Activated CD4-positive, alpha-beta T cell treated with anti-CD3 and anti-CD28 coated beads, Interleukin-2, amount 50 U/mL, for 1 hour (primary cell): Measurements from ENCODE around the gene RNU5B-1.

Experiments
- DNase-seq: peaks from one replicate; pipeline ENCODE4 v3.0.0-alpha.2; 2020

Gene RNU5B-1

DNA sequence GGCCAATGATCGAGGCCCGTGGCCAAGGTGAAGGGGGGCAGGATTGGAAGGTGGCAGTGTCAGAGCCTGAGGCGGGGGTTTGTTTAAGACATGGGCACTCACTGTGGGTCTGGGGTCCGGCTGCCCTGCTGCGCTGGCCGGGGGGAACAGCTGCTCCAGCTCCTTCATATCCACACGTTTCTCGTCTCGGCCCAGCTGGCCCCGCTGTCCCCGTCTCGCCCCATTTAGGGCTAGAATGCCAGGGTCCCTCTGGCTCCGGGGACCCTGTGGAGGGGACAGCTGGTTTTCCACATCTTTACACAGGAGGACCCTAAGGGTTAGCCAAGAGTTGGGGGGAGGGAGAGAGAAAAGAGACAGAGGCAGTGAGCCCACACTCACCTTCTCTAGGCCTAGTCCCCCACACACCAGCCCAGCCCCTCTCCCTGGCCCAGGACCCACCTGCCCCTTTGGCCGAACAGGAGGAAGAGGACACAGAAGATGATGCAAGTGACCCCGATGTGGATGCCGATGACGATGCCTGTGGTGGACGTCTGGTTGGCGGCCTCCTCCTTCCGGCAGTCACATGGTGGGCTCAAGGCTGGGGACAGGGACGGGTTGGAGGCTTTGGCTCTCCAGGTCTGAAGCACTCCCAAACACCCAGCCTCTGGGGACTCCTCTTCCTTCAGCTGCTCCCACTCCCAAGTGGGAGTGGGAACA, 25.0 kb downstream of the RNU5B-1 start:
- no peak for DNase-seq

DNA sequence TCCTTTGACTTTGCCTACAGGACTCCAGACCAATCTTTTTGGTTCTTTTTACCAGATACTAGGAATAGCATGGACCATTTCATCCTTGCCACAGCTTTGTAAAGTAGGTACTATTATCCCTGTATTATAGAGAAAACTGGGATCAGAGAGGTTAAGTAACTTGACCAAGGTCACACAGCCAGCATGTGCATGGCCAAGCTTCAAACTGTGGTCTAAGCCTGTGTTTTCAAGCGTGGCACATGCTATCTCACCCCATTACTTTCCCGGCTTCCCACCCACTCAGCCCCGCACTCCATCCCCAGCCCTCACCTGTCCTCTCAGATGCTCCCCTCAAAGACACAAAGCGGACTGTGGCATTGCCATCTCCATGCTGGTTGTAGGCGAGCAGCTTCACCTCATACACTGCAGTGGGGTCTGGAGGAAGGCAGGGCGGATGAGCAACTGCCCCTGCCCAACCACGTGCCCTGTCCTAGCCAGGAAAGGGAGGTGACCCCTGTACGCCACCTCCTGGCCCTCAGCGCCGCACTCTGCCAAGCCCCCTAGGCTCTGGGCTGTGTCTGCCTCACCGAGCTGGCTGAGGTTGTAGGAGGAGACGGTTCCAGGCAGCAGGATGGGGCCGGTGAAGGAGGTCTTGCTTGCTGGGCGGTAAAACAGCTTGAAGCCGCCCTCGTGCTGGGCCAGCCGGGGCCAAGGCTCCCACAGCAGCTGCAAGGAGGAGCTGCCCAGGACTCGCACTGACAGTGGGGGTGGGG, 25.7 kb downstream of the RNU5B-1 start:
- DNase-seq, result no peak

DNA sequence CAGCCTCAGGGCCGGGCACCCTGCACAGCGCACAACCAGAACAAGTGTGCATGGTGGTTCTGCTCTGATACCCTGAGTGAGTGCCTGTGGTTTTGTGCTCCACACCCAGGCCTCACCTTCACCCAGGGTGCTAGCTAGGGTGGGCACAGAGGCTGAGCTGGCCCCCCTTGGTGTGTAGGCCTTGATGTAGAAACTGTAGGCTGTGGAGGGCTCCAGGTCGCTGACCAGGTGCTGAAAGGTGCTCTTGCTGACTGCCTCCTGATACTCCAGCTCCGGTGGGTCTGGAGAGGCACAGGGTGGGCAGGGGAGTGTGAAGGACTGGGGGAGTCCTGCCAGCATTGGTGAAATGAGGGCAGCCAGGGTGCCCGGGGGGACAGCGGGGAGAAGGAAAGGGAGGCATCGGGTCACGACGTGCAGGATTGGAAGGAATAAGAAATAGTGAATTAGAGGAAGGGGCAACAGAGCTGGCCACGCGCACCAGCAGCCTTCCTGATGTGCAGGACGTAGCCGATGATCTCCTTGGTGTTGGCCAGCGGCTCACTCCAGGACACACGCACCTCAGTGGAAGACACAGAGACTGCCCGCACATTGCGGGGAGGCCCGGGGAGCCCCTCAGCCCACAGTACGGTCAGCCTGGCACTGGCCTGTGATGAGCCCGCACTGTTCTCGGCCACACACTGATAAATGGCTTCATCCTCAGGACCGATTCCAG, 26.6 kb downstream of the RNU5B-1 start:
- no peak for DNase-seq

DNA sequence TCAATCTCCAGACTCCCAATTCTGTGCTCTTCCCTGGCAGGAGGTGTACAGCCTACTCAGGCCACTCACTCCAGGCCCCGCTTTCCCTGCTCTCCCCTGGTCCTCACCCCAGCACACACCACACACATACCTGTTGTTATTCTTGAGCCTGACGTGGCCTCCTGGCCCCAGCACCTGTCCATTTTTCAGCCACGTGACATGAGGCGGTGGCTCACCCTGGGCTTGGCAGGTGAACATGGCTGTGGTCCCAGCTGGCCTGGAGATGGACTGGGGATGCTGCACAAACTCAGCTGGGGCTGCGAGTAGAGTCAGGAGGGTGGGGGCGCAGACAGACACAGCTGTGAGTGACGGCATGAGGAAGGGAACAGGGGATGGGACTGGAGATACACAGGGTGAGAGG, 27.3 kb downstream of the RNU5B-1 start:
- no peak for DNase-seq

DNA sequence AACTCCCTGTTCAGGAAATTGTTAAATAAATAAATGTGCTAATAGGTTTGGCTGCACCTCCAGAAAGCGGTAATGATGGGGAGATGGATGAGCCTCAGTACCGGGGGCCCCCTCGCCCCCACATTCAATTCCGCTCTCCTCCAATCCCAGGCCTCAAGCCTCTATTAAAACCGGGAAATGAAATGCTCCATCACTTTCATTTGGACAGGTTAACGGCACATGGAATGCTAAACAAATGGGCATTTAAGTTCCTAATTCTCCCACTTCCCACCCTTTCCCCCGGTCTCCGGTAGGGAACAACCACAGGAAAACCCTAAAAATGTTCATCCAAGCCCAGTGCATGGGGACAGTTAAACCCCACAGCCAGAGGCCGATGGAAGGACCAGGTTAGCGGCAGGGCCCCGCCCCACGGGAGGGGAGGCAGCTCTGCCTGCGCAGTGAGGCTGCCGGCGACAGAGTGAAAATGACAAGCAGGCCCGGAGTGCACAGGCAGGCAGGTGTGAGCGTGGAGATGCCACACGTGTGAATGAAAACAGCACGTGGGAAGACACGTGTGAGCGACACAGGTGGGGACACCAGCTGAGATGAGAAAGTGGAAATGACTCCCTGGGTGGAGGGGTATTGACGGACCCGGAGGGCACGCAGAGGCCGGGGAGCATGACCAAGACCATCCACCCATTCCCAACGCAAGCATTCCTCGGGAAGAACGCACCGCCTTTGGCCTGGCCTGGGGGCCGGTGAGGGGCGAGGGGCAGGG, 28.1 kb downstream of the RNU5B-1 start:
- DNase-seq, result no peak

DNA sequence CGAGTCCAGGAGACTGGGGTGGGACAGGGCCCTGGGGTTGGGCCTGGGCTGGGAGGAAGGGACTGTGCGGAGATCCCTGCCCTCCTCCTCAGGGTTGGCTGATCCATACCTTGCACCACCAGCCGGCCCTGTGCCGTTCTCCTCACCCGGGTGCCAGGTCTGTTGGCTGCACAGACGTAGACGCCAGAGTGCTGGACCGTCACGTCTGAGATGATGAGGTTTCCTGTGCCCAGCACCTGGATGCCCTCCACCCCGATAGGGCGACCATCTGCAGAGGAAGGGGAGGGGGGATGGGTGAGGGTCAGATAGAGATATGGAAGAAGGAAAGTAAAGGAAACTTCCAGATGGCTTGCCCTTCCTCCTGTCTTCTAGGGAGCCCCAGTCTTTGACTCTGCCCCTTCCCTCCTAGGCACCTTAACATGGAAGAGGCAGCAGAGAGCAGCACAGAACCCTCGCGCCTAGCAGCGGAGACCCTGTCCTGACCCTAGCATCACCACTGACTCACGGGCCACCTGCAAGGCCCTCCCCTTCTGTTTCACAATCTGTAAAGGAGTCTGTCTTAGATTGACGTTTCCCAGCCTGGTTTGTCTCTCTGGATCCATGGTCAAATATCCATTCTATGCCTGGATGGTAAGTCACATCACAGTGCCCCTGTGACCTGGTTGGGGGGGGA, 28.8 kb downstream of the RNU5B-1 start:
- DNase-seq, result no peak

DNA sequence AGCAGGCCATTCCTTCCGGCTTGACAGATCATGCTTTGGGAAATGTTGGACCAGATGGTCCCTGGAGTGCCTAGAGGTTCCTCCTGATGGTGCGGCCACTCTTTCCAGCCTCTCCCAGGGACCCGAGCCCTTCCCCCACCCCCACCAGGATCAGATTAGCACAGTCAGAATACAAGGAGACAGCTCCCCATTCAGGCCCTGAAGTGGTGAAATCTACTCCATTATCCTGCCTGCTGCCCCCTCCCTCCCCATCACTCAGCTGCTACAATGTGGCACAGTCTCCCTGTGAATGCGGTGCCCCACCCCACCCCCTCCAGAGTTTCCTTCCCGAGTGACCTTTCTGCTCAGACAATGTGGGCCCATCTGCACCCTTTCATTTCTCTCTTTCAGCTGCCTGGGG, 29.4 kb downstream of the RNU5B-1 start:
- DNase-seq, result no peak

DNA sequence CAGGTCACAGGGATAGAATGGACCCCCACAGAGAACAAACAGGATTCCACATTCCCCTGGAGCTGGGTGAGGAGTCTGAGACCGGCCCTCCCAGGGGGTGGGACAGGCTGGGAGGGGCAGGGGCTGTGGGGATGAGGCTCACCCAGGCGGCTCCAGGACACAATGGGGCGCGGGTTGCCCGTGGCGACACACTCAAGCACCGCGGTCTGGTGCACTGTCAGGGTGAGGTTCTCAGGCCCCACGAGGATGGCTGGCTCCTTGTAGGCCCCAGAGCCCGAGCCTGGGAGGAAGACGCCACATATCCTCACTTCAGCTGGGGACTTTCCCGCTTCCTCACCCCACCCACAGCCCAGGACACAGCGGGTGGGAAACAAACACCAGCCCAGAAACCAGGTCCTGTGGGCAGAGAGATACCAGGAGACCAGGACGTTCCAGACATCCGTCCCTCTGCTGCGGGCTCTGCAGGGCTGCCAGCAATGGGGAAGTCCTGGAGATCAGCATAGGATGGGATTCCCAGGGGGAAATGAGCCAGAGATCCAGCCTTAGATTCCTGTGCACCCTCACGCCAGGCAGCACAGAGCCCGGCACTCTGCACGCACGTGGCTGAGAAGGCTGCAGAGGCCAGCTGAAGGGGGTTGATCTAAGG, 30.2 kb downstream of the RNU5B-1 start:
- no peak for DNase-seq

DNA sequence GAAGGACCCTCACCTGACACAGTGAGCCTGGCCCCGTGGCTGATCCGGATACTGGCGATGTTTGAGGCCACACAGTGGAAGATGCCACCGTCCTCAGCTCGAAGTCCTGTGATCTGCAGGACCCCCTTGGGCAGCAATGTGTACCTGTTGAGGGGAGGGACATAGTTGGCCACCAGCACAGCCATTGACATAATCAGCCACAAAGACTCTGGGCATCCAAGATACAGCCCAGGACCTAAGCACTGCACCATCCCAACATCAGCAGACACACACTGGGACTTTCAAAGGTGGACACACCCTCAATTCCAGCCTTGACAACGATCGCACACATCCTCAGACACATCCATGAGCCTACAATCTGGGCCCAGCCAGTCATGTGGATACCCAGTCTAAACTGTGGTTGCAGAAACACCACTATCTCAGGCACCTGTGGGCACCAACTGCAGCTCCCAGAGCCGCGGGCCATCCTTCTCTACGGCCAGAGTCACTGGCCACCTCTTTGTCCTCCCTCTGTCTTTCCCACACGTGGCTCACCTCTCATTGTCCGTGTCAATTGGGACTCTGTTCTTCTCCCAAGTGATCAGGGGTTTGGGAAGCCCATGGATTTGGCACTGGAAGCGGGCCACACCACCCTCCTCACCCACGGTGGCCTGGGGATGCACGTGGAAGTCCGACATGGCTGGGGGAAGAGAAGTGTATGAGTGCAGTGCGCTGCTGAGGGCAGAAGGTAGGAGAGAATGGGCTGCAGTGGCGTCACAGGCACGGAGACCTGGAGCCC, 31.0 kb downstream of the RNU5B-1 start:
- no peak for DNase-seq

DNA sequence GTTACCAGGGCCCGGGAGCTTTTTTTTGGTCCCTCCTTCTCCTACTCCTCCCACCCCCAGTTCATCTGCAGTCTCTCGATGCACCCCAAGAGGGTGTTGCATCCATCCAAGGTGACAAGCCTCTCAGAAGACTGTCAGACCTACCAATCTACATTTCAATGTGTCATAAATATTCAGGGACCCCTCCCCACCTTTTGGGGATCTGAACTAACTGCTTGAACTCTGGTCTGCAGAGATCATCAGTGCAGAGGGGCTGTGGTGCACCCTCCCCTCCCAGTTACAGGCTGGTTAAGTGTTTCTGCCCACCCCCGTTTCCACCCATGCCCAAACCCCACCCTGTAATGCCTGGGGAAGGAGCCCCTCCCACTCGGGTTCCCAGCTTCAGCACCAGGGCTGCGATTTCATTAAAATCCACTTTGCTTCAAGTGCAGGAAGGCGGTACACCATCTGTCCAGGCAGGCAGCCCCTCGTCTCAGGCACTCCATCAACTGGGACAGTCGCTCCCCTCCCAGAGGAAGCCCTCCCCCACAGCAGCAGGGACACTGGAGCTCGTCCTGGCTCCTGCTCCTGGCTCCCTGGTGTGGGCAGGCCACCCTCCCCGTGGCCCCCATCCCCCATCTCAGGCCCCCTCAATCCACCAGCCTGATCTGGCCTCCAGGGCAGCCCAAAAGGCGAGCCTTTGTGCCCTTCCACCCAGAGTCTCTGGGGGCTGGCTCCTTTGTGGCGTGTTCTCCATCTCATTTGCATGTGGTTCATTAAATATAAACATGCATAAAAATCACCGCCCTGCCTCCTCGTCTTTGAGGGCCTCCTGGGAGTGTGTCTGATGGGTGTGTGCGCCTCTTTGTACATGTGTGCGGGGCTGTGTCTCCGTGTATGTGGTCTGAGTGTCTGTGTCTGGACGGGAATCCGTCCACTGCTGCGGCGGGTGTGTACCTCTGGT, 32.3 kb downstream of the RNU5B-1 start:
- DNase-seq, result no peak

DNA sequence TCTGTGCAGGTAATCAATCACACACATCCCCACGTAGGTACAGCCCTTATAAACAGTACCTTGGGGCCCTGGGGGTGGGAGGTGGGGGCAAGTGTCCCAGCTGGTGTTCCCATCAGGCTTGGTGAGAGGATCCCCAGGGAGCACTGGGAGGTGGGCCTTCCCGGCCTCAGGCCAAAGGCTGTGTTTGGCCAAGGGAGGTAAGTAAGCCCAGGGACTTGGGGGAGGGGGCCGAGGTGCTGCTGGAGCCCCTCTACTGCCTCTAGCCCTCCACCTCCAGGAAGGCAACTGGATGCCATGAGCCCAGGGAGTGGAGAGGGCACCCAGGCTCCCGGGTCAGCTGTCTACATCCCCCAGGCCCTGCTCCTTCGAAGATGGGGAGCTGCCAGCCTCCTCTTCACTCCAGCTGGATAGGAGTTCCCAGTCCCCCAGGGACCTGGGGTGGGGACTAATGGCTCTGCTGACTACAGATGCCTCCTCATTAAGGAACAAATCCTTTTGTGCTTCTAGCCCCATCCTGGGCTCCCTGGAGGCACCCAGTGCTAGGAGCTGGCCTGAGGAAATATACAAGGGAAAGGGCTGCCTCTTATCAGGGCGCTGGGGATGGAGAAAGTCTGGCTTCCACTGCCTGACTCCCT, 33.1 kb downstream of the RNU5B-1 start:
- DNase-seq, result no peak

DNA sequence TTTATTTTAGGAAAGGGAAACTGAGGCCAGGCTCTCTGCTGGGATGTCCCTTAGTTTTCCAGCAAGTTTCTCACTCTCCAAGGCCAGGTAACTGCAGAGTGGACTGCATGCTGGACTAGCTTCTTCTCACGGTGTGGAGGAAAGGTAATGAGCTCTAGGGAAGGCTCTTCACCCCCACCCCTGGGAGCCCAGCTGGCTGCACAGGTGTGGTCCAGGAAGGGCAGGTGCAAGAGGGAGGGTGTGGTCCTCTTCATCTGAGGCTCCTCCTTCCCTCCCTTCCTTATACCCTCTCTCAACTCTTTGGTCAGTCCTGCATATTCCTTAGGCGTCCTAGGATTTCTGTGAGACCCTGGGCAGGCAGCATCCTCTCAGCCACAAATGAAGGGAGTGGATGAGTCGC, 33.9 kb downstream of the RNU5B-1 start:
- no peak for DNase-seq

DNA sequence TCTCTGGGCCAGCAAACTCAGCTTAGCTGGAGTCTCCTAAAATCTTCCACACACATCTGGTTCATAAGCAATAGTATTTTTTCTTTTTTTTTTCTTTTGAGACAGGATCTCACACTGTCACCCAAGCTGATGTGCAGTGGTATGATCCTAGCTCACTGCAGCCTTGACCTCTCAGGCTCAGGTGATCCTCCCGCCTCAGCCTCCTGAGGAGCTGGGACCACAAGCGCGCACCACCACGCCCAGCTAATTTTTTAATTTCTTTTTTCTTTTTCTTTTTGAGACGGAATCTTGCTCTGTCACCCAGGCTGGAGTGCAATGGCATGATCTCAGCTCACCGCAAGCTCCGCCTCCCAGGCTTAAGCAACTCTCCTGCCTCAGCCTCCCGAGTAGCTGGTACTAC, 34.3 kb downstream of the RNU5B-1 start:
- no peak for DNase-seq

DNA sequence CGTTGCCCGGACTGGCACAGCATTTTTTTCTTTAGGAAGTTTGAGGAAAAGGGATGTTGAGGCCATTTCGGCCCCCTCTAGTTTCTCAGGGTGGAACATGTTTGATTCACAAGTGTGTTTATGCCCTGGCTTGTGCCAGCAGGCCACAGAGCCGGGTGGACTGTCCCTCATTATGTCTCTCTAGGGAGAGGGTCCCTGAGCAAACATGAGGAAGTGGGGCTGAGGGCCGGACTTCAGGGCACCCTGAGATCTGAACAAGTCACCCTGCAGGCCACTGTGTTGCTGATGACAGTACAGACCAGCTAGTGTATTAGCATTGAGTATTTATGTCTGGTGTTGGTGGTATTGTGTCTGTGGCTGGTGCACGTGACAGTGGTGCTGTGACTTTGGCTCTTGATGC, 34.9 kb downstream of the RNU5B-1 start:
- DNase-seq, result no peak

DNA sequence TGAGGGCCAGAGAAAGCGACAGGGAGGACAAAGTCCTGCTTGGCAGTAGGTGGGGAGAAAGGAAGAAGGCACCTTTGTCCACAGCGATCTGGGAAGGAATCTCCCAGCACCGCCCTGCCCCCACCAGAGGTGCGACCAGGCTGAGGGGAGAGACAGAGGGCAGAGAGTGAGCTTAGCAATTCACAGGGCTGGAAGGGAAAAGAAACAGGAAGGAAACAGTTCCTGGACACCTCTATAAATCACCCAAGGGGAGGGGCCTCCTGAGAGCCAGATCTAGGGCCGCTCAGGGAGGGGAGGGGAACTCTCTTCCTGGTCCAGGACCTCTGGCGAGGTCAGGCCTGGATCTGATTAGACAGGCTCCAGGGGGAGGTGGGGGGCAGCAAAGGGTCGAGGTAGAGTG, 35.4 kb downstream of the RNU5B-1 start:
- DNase-seq, result no peak

DNA sequence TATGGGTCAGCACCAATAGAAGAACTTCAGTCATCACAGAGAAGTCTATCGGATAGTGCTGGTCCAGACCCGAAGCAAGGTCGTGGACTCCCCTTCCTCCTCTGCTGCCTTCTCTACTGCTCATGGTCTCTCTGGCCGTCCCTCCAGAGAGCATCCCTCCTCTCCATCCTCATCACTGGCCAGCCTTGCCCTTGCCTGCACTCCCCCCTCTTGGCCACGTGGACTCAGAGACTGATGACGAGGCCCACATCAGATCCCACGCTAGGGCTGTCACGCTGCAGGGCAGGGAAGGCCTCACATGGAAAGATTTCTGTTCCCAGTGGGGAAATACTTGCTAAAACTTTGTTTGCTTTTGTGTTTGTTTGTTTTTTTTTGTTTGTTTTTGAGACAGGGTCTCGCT, 38.0 kb downstream of the RNU5B-1 start:
- no peak for DNase-seq

DNA sequence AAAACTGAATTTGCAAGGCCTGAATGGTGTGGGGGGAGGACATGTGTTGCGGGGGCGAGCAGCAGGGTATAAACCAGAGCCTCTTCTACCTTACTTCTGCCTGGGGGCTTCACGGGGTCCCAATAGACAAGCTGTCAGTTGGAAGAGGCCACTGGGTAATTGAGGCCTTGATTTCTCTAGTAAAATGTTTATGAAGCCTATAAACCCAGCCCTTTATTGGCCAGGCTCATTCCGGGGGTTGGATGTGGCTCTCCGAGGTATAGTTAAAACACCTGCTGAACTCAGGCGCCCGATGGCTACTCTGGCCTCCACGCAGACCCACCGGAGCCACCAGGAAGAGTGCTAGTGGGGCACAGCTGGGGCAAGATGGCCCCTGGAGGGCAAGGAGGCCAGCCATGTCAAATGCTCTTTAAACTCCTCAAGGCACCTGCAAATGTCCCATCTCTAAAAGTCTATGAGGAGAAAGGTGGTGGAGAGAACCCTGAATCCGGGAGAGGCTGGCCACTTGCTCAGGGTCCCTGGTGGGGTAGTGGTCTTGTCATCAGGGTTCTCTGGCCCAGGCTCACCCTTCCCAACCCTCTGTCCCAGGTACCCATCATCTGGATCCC, 39.0 kb downstream of the RNU5B-1 start:
- DNase-seq, result no peak

DNA sequence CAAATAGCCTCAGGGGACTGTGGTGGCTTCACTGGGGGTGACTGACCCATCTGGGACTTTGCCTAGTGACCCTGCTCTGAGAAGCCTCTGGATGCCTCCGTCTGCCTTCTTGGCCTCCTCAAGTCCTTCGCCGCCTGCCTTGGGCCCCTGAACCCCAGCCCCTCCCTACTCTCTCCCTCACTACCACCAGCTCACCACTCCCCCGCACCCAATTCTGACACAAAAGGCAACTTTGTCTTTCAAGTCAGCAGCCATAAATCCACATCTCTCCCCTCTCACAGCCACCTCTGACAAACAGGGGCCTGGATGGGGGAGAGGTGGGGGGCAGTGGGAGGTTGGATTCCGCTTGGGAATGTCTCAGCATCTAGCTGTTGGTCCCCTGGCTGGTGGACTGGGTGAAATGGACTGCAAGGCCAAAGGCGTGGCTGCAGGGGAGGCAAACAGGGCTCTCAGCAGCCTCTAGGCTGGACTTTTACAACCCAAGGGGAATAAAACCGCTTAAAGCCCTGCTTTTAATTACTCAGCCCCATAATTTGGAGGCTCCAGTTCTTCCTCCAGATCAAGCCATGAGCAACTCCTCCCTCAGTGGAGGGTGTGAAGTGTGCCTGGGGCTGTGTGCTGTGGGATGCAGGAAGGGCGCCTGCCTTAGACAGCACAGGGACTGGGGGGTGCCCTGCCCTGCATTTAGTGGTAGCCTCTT, 39.9 kb downstream of the RNU5B-1 start:
- DNase-seq, result no peak

DNA sequence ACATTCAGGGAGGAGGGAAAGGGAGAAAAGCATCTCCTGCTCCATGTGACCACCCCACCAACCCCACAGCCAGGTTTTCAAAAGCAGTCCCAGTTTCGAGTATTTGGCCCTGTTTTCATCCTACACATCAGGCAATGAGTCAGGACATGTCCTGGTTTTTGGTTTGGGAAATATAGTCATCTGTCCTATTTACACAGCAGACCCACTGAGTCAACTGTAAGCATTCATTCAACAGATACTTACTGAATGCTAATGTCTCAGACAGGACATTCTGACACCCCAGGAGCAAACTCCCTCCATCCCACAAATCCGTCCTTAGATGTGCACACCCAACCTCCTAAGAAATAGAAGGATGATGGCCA, 40.4 kb downstream of the RNU5B-1 start:
- DNase-seq, result no peak
